ENCODE measurements around the gene HMG20B.

Gene HMG20B

GRCh38 chr19:3538965-3539755, 33.6 kb upstream of the HMG20B start, which contains the start of gene TEKTIP1:
Gene TEKTIP1 (plus strand): TSS chr19:3539174. CDS start chr19:3539178, 4 bp downstream.
- TF ChIP-seq, protein P1, sequence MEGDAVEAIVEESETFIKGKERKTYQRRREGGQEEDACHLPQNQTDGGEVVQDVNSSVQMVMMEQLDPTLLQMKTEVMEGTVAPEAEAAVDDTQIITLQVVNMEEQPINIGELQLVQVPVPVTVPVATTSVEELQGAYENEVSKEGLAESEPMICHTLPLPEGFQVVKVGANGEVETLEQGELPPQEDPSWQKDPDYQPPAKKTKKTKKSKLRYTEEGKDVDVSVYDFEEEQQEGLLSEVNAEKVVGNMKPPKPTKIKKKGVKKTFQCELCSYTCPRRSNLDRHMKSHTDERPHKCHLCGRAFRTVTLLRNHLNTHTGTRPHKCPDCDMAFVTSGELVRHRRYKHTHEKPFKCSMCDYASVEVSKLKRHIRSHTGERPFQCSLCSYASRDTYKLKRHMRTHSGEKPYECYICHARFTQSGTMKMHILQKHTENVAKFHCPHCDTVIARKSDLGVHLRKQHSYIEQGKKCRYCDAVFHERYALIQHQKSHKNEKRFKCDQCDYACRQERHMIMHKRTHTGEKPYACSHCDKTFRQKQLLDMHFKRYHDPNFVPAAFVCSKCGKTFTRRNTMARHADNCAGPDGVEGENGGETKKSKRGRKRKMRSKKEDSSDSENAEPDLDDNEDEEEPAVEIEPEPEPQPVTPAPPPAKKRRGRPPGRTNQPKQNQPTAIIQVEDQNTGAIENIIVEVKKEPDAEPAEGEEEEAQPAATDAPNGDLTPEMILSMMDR (IDR thresholded peaks at IDR 0.05; ENCODE audit: insufficient read depth, low read length): no peak
- TF ChIP-seq, protein P2, sequence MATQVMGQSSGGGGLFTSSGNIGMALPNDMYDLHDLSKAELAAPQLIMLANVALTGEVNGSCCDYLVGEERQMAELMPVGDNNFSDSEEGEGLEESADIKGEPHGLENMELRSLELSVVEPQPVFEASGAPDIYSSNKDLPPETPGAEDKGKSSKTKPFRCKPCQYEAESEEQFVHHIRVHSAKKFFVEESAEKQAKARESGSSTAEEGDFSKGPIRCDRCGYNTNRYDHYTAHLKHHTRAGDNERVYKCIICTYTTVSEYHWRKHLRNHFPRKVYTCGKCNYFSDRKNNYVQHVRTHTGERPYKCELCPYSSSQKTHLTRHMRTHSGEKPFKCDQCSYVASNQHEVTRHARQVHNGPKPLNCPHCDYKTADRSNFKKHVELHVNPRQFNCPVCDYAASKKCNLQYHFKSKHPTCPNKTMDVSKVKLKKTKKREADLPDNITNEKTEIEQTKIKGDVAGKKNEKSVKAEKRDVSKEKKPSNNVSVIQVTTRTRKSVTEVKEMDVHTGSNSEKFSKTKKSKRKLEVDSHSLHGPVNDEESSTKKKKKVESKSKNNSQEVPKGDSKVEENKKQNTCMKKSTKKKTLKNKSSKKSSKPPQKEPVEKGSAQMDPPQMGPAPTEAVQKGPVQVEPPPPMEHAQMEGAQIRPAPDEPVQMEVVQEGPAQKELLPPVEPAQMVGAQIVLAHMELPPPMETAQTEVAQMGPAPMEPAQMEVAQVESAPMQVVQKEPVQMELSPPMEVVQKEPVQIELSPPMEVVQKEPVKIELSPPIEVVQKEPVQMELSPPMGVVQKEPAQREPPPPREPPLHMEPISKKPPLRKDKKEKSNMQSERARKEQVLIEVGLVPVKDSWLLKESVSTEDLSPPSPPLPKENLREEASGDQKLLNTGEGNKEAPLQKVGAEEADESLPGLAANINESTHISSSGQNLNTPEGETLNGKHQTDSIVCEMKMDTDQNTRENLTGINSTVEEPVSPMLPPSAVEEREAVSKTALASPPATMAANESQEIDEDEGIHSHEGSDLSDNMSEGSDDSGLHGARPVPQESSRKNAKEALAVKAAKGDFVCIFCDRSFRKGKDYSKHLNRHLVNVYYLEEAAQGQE (IDR thresholded peaks at IDR 0.05; ENCODE audit: insufficient replicate concordance, low read depth): no peak
- TF ChIP-seq POLR2AphosphoS5 (IDR thresholded peaks at IDR 0.05; ENCODE audit: low read depth) (peak; percentile 38; the same call in 1 of the 2 replicates), SPI1 (IDR thresholded peaks at IDR 0.05; ENCODE audit: borderline replicate concordance, low read depth) (no peak), GABPA (IDR thresholded peaks at IDR 0.05; ENCODE audit: low read depth) (no peak)
- no peak for DNase-seq (ENCODE audit: low read depth in 1 of 2, low spot score in 1 of 2)
- no peaks in the 10 kb centered on the region for H3K27me3 ChIP-seq (ENCODE audit: insufficient read depth, poor library complexity, severe bottlenecking)
- H3K4me3 ChIP-seq (replicated peaks; ENCODE audit: insufficient read depth, low read length): no peak within 1 kb of the TSS
- peak within 1 kb of the TSS; percentile 65 for H3K27ac ChIP-seq (replicated peaks)

DNA sequence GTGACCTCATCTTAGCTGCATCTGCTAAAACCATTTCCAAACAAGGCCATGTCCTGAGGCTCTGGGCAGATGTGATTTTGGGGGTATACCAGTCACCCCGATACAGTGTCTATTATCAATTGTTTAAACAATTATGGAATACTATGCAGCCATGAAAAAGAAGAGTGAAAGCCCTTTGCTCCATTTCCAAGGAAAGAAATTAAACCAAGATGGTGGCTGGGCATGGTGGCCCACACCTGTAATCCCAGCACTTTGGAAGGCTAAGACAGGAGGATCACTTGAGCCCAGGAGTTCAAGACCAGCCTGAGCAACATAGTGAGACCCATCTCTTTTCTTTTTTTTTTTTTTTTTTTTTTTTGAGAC, 33.0 kb upstream of the HMG20B start:
- Histone ChIP-seq H3K27ac (replicated peaks) (no peak overlapping the region), H3K27me3 (ENCODE audit: insufficient read depth, poor library complexity, severe bottlenecking) (no peaks in the 10 kb centered on the region), H3K4me3 (replicated peaks; ENCODE audit: insufficient read depth, low read length) (no peak overlapping the region)
- no peak for DNase-seq (ENCODE audit: low read depth in 1 of 2, low spot score in 1 of 2)
- TF ChIP-seq, protein P2 (IDR thresholded peaks at IDR 0.05; ENCODE audit: insufficient replicate concordance, low read depth): no peak
- no peak for TF ChIP-seq POLR2AphosphoS5 (IDR thresholded peaks at IDR 0.05; ENCODE audit: low read depth)
- TF ChIP-seq GABPA (IDR thresholded peaks at IDR 0.05; ENCODE audit: low read depth): no peak
- TF ChIP-seq, protein P1 (IDR thresholded peaks at IDR 0.05; ENCODE audit: insufficient read depth, low read length): no peak
- TF ChIP-seq SPI1 (IDR thresholded peaks at IDR 0.05; ENCODE audit: borderline replicate concordance, low read depth): no peak

GRCh38 chr19:3543150-3544057, 29.3 kb upstream of the HMG20B start:
- TF ChIP-seq SPI1 (IDR thresholded peaks at IDR 0.05; ENCODE audit: borderline replicate concordance, low read depth) (no peak), POLR2AphosphoS5 (IDR thresholded peaks at IDR 0.05; ENCODE audit: low read depth) (no peak), GABPA (IDR thresholded peaks at IDR 0.05; ENCODE audit: low read depth) (no peak)
- TF ChIP-seq, protein P2 (IDR thresholded peaks at IDR 0.05; ENCODE audit: insufficient replicate concordance, low read depth): no peak
- TF ChIP-seq, protein P1 (IDR thresholded peaks at IDR 0.05; ENCODE audit: insufficient read depth, low read length): no peak
- Histone ChIP-seq H3K4me3 (replicated peaks; ENCODE audit: insufficient read depth, low read length) (no peak overlapping the region), H3K27ac (replicated peaks) (no peak overlapping the region), H3K27me3 (ENCODE audit: insufficient read depth, poor library complexity, severe bottlenecking) (no peaks in the 10 kb centered on the region)
- no peak for DNase-seq (ENCODE audit: low read depth in 1 of 2, low spot score in 1 of 2)

Data from HL-60 (cell line).